ENCODE measurements around the gene C6. TPM values are rescaled to one million over a fixed set of nuclear protein-coding genes. Genes with fewer than 3 reads are reported as not detected.
"Not testable (repeated sequence)": the region's sequence is repeated elsewhere in the genome, so short reads cannot be mapped to it uniquely, and the experiment has no call there.

C6 gene
- polyA plus RNA-seq (ENCODE audit: insufficient read length in 12 of 12) = under 1 TPM in 7 of 12 donors, not detected in 5; 0.12 to 0.67 (median 0.25) TPM
- long read RNA-seq, donor 1 = 0 reads
- long read RNA-seq, donor 2 = 0 reads
- long read RNA-seq, donor 3 = 0 reads
- long read RNA-seq, donor 4 = 0 reads
- long read RNA-seq, donor 5 = 0 reads
- long read RNA-seq, donor 6 = 0 reads
- long read RNA-seq, donor 7 = 0 reads
- long read RNA-seq, donor 8 = 0 reads
- long read RNA-seq, donor 9 = 0 reads
- long read RNA-seq, donor 10 = 0 reads
- long read RNA-seq, donor 11 = 0 reads

DNA sequence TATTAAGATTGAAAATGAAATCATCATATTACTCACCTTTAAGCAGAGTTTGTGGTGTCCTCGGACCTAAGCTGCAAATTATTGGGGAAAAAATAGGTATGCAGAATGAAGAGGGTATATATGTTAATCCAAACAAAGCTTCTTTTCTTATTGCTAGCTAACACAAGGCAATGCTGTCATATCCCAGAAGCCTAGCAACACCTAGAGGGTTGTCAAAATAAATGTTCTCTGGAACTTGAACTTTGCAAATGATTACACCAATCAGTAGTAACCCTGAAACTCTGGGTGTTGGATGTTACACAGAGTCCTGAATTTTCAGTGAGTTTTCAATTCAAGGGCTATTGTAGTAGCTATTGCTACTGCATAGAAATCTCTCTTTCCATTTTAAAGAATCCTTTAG, at the start of gene C6:
C6 (minus strand) TSS at position 193 of the 400 bp plus-strand sequence. CDS start 10,302 bp downstream, outside the sequence.
- no peak for DNase-seq

DNA sequence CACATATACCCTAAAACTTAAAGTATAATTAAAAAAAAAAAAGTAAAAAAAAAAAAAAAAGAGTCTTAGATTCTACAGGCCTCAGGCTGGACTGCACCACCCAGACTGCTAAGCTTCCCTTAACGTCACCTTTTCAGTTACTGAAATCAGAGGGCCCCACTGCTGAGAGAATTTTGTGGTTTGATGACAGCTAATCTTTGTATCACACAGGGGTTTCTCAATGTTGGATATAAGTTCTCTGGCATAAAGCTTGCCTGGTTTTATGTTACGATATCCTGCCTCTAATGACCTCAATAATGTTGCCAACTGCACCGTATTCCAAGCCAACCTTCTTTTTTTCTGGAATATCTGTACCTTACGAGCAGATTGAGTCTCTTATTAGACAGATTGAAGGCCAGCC, 43.1 kb upstream of the C6 start:
- no peak for DNase-seq

DNA sequence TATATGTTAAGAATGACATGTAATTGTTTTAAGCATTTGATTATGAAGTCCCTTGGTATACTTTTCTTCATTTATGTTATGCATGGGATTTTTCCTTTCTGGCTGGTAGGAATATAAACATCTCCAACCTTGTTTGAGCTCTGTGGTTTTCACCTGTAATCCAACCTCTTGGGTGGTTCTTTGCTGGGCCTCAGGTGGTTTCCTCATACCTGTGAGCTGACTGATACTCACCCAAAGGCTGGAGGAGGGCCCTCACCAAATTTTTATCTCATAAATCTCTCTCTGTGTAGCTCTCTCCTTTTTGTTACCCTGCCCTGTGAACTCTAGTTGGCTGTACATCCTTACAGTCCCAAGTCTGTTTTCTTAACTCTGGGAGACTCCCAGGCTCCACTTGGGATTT, 39.8 kb upstream of the C6 start:
- no peak for DNase-seq

DNA sequence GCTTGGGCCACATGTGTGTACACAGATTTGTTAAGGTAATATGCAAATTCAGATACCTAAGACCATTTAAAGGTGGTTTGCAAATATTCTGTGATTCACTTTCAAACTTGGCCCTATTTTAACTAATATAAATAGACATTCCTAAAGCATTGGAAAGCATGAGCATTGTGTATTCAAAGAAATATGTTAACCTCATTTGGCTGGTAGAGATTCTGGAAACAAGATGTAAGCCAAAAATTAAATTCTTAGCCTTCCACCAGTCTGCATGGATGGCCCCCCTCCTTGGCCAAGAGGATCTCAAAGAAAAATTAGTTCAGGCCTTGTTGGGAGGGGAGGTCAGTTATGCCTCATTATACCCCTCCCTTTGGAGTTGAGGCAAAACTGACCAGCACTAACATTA, 38.7 kb upstream of the C6 start:
- no peak for DNase-seq

DNA sequence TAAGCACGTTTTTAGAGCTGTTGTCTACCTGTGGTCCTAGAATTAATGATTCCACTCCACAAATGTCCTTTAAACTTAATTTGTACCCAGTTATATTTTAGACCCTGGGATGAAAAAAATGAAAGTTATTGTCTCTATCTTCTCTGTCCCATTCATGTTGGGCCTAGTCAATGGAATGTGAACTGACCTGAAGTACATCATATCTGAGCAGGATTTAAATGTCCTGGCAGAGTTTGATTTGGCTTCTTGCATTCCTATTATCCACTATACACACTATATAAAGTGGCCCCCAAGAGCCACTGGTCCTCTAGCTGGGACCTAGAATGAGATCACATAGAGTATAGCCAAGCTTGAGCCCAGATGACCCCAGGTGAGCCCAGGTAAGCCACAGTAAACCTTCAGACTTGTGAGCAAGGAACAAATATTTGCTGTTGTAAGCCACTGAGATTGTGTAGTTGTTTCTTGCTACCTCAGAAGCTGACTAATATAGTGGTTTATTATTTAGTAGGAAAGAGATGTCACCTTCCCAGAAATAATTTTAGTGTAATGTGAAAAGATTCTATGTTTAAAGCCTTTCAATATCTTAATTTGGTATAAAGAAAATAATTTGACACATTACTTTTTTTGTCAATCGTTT, 37.1 kb upstream of the C6 start:
- no peak for DNase-seq

DNA sequence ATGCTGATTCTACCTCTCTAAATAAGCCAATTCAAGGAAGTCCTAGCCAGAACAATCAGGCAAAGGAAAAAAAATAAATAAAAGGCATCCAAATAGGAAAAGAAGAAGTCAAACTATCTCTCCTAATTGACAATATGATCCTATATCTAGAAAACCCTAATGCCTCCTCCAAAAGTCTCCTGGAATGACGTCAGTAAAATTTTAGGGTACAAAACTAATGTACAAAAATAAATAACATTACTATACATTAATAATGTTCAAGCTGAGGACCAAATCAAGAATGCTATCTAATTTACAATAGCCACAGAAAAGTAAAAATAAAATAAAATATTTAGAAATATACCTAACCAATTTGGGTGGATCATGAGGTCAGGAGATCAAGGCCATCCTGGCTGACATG, 33.8 kb upstream of the C6 start:
- no peak for DNase-seq

DNA sequence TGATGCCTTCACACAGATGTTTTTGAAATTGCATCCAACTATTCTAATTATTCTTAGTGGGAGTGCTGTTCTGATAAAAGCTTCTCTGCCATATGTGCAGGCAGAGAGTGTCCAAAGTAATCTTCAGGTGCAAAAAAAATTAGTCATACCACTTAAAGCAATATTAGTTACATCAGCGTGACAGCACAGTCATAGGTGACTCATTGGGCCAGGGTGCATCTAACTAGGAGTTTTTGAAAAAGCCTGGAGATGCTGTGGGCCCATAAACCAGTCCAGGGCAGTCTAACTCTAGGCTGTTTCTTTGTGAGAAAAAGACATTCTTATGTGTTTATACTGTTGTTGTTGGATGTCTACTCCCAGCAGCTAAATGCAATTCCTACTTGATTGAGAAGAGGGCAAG, 33.0 kb upstream of the C6 start:
- DNase-seq = no peak

DNA sequence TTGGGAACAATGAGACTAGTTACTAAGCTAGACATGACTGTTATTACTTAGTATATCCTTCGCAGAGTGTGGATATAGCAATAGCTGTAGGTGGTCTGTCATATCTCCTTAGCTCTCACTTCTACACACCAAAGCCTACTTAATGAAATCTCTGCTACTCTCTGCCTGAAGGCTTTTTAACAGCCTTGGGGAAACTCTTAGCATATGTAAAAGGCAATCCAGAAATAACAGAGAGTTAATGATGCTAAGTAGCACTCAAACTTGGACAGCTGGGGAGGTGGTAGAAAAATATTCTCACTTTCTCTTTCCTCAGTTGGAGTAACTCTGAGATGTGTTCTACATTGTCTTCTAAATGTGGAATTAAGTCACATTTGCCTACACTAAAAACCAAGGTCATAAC, 30.2 kb upstream of the C6 start:
- no peak for DNase-seq

DNA sequence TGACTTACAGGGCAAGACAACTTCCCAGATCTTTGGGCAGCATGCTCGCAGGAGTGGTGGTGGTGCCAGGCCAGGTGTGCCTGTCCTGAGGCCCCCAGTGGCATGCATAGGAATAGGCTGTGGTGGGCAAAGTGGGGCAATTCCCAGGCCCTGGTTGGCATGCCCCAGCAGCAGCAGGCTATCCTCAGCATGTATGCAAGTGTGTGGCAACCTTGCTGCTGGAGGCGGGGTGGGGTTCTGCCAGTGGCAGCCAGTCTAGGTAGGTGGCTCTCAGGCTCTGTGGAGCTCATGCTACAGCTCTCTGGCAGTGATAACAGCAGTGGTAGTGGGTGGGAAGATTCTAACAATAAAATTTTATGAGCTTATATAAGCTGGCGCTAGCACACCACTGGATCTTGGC, 27.7 kb upstream of the C6 start:
- DNase-seq = no peak

DNA sequence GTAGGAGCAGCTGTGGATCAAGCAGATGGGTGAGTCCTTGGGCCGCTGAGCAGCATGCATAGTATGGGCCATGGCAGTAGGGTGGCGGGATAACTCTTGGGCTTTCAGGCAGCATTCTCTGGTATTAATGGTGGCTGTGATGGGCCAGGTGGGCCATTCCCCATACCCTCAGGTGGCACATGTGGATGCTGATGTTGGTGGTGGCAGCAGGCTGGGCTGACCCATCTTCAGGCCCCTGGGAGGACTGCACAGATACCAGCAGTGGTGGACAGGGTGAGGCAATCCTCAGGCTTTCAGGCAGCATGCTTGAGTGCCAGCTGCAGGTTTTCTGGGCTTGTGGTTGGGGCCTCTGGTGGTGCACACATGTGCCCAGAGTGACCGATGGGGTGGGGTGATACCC, 27.1 kb upstream of the C6 start:
- DNase-seq = no peak

DNA sequence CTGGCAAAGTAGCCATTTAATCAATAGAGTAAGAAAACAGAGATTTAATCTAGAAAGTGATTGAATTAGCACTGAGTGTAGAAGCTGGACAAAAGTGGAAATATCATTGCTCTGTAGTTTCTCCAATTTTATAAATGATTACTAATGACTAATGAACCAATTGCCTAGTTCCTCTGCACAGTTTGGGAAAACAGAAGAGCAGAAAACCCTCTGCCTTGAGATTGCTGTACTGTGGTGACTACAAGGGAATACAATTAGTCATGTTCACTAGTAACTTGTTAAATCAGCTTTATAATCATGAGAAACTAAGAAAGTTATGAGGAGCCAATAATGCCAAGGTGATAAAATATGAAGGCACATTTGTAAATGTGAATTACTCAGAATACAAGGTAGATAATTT, 21.1 kb upstream of the C6 start:
- DNase-seq = no peak

DNA sequence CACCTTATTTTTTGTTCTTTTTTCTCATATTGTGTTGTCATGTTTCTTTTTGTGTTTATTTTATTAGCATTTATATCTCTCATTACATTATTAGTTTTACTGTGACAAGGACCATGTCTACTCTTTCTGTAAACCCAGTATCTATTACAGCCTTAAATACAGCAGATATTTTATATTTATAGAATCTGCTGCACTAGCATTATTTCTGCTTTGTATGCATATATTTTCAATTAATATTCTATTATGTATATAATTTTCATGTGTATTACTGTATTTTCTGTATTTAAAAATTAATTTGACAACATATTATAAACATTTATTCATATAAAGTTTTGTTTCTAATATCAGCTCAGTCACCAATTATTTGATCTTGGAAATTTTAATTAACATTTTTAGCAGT, 19.5 kb upstream of the C6 start:
- no peak for DNase-seq

DNA sequence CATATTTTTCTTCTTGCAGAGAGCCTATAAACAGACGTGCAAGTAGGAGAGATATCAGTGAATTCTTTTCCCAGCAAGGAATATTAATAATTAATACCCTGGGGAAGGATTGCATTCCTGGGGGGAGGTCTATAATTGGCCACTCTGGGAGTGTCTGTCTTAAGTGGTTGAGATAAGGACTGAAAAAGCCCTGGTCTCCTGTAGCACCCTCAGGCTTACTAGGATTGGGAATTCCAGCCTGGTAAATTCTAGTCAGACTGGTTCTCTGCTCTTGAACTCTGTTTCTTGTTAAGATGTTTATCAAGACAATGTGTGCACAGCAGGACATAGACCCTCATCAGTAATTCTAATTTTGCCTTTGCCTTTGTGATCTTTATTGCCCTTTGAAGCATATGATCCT, 16.9 kb upstream of the C6 start:
- not testable (repeated sequence) for DNase-seq

DNA sequence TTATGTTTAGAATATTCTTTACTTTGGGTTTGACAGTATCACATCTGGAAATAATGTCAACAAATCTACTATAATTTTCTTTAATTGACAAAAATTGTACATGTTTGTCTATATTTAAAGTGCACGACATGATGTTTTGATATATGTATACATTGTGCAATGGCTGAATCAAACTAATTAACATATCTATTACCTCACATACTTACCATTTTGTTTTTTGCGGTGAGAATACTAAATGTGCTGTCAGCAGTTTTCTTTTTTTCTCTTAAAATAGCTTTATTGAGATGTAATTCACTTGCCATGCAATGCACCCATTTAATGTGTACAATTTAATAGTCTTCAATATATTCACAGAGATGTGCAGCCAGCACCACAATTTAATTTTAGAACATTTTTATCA, 10.6 kb upstream of the C6 start:
- DNase-seq = no peak

DNA sequence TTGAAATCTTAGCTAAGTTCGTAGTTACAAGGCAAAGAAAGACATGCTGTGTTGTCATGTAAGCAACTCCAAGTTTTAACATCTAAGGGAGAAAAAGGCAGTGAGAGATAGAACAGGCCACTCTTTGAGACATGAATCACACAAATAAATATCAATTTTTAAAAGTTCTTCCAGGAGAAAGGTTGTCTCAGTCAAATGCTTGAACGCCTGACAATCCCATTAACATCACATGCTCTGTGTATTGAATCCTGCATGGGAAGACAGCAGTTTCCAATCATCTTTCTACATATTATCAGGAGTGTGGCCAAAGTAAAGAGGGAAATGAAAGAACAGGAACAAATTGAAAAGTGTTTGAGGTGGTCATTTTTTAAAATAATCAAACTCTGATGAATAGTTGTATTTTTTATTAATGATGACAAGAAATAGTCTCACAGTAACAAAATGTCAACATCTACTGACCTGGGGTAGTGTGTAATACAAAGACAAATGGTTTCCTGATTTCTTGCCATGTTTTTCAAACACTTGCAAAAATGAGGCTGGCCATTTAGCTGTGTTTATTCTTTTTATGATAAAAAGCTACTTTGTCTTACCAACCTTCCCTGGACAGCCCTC, 6.4 kb upstream of the C6 start:
- peak; percentile 13 for DNase-seq

DNA sequence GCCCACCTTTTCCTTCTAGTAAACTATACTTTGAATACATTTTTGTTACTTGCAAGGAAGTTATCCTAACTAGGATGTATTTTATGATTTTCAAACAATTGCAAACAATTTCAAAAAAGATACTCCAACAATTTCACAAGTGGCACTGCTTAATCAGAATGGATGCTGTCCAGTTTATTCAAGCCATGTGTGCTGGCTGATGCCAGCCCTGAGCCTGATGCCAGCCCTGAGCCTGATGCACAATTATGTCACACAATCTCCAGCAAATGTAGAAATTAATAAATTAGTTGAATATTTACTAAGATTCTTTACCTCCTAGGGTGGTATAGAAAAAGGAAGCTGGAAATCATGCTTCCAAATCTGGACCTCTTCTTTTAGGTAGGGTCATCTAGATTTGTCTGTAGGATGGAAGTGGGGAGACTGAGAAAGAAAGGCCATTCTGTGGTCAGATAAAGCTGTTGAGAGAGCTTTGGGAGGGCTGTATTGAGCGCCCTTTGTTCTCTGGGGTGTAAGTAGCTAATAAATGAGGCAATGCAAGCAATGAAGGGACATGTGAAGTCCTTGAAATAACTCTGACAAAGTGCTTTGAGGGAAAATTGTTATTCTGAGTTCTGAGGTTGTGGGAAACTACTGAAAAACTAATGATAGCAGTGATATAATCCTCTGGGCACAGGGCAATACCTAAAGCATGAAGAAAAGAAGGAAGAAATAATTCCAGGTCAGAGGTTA, 5.8 kb upstream of the C6 start:
- no peak for DNase-seq

DNA sequence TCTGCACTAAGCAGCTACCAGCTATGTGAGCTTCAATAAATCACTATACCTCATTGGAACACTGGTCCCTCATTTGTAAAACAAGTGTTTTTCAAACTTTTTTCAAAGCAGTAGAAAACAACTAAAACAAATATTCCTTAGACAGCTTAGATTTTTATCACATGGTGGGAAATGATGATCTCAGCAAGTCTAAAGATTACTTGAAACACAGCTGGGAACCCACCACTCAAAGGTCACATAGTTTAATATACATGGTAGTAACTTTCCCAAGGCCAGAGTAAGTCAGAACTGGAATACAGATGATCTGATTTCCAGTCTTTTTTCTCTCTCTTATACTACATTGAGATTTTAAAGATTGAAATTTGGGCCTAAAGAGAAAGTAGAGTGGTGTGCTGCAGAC, 850 bp upstream of the C6 start:
- DNase-seq = no peak

DNA sequence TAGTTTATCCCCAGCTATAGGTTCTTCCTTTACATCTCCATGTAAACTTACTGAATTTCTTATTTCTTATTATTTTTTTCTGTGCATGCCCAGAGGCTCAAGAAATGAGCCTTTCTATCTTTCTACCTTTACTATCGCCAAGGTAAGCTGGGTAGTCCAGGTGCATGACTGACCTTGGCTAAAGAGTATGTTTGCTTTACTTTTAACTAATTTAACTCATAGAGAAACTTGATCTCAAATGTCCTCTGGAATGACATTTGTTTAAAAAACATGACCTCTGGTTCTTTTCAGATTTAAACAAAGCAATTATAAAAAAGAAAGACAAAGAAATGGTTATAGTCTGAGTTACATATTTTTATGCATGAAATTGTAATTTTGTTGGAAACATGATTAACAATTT, 397 bp downstream of the C6 start:
- no peak for DNase-seq

DNA sequence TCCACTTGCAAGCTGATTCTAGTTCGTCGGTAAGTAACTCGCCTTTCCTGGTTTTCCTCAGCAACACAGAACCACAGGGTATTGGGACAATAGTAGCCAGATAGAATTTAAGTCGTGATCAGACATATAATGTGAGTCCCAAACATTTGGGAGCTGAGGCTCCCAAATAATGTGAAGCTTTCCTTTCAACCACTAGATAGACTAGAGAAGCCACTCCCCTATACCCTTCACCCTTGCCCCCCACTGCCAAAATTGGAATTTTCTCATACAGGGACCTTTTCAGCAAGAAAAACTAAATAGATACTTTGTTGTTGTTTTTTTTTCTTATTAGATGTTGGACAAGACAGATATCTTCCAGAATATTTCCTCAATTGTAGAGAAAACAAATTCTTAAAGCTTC, 1.9 kb downstream of the C6 start:
- DNase-seq = no peak

DNA sequence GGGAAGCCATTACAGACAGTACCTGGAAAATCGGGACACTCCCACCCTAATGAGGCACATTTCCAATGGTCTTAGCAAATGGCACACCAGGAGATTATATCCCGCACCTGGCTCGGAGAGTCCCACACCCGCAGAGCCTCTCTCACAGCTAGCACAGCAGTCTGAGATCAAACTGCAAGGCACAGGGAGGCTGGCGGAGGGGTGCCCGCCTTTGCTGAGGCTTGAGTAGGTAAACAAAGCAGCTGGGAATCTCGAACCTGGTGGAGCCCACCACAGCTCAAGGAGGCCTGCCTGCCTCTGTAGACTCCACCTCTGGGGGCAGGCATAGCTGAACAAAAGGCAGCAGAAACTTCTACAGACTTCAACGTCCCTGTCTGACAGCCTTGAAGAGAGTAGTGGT, 7.9 kb downstream of the C6 start:
- not testable (repeated sequence) for DNase-seq

DNA sequence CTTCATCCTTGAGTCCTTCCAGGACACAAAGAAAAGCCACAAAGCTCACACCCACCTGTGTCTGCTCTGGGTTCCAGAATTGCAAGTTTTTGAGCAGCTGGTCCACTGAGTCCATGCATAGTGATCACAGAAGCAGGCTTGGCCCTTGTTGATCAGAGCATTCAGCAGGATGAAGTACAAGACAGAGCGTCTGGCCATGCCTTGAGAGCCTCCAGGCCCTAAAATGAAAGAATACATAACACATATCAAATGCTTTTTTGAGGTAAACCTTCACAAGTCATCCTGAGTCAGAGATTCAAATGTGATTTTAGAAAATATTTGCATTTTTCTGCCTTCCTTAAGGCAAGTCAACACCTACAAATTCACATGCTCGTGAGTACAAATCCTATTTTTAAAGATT, 10.3 kb downstream of the C6 start:
- no peak for DNase-seq

DNA sequence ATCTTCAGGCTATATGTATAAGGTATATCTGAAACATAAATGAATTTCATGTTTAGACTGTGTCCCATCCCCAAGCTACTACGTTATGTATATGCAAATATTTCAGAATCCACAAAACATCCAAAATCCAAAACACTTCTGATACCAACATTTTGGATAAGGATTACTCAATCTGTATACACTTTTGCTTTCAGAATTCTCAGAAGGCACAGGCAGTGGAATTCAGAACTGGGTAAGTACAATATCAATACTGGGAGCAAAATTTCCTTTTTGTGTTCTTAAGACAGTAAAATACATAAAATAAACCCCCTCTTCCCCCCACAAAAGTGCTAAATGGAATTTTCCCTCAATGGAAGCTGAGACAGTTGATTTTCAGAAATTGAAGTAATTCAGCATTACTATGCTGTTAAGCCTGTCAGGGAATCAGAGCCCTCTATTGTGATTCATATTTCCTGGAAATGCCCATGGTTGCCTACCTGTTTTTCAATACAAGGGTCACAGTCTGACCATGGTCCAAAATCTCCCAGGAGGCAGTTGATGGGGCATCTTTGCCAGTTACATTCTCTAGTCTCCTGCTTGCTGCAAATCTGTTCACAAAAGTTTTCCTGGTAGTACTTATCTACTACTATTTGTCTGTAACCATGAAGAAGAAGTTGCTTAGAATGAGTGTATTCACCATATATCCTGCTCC, 12.1 kb downstream of the C6 start:
- DNase-seq = no peak
